Gastroesophageal sphincter (tissue), 4 donors: ENCODE results near the gene ZSCAN21. TPM values are rescaled to one million over a fixed set of nuclear protein-coding genes. Genes with fewer than 3 reads are reported as not detected.

Experiments used
- ATAC-seq: fragments of 150-250 bp; one replicate; pipeline ENCODE4 v1.9.1; 2016; ENCODE audit warnings: mild to moderate bottlenecking, moderate library complexity
- H3K27ac ChIP-seq, 4 donors: fragments of 200-600 bp; sonication (generic) in 3 of 4; 1 replicate in 3 of 4; 2 replicates in 1 of 4; pipeline ENCODE4 v1.5.1; 2016 to 2019
- H3K27me3 ChIP-seq: fragments of 200-600 bp; sonication (generic); one replicate; pipeline ENCODE4 v1.5.1; 2019
- H3K36me3 ChIP-seq, 2 donors: fragments of 200-600 bp; sonication (generic); one replicate each; pipeline ENCODE4 v1.5.1; 2019; ENCODE audit warnings: control low read depth in 1 of 2
- H3K4me1 ChIP-seq, 3 donors: fragments of 200-600 bp; sonication (generic); 1 replicate in 2 of 3; 2 replicates in 1 of 3; pipeline ENCODE4 v1.5.1; 2016 to 2019; ENCODE audit warnings: control low read depth in 2 of 3
- H3K4me3 ChIP-seq, 2 donors: fragments of 200-600 bp; sonication (generic); one replicate each; pipeline ENCODE4 v1.5.1; 2019; ENCODE audit warnings: mild to moderate bottlenecking in 1 of 2, moderate library complexity in 1 of 2
- H3K9me3 ChIP-seq, 3 donors: fragments of 200-600 bp; sonication (generic); one replicate each; pipeline ENCODE4 v1.5.1; 2017 to 2019; ENCODE audit warnings: control low read depth in 2 of 3
- EP300 ChIP-seq: sonication (generic); formaldehyde crosslinking; IDR thresholded peaks from one replicate; pipeline ENCODE4 v1.6.1; 2017; ENCODE audit warnings: antibody characterized with exemption, mild to moderate bottlenecking
- POLR2A ChIP-seq, 2 donors: fragments of 450-650 bp; IDR thresholded peaks; one replicate each; pipeline ENCODE4 v1.6.1; 2017; ENCODE audit warnings: antibody characterized with exemption in 2 of 2, mild to moderate bottlenecking in 2 of 2, moderate library complexity in 1 of 2
- POLR2AphosphoS5 ChIP-seq: sonication (generic); formaldehyde crosslinking; IDR thresholded peaks from one replicate; pipeline ENCODE4 v1.6.1; 2017; ENCODE audit warnings: antibody characterized with exemption
- whole genome bisulfite sequencing, 2 donors: methylation state at CpG; one replicate each; pipeline ENCODE4 v1.1.5; 2018; ENCODE audit warnings: low coverage in 1 of 2; 5-methylcytosine and 5-hydroxymethylcytosine counted together
- total RNA-seq, 4 donors: library from RNA; depleted of rRNA; stranded (reverse); fragments of >200 nt; gene quantifications; one replicate each; pipeline ENCODE4 v1.1.0, GENCODE V29; 2016
- TF ChIP-seq, protein P1 (sequence below), 4 experiments: fragments of 200-600 bp in 2 of 4; fragments of 450-650 bp in 2 of 4; sonication (generic) in 1 of 4; IDR thresholded peaks; one replicate each; pipeline ENCODE4 v1.5.1; 2017 to 2019; ENCODE audit warnings: antibody characterized with exemption in 4 of 4, mild to moderate bottlenecking in 2 of 4, moderate library complexity in 2 of 4

The ZSCAN21 gene
- total RNA-seq, 4 donors from 2014 or later, result 14.0 to 21.9 (median 20.9) TPM

DNA sequence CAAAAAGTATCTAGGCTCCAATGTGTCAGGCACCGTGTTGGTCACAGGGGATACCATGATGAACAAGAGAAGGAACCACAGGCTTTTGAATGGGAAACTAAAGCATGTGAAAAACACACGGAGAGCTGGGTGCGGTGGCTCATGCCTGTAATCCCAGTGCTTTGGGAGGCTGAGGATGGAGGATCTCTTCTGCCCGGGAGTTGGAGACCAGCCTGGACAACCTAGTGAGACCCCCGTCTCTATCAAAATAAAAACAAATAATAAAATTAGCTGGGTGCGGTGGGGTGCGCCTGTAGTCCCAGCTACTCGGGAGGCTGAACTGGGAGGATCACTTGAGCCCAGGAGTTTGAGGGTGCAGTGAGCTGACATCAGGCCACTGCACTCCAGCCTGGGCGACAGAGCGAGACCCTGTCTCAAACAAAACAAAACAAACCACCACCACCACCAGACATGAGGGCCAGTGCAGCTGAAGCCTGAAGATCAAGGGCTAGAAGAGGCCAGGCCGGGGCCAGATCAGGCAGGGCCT lies 38.6 kb downstream of the ZSCAN21 start:
- TF ChIP-seq, protein P1, sequence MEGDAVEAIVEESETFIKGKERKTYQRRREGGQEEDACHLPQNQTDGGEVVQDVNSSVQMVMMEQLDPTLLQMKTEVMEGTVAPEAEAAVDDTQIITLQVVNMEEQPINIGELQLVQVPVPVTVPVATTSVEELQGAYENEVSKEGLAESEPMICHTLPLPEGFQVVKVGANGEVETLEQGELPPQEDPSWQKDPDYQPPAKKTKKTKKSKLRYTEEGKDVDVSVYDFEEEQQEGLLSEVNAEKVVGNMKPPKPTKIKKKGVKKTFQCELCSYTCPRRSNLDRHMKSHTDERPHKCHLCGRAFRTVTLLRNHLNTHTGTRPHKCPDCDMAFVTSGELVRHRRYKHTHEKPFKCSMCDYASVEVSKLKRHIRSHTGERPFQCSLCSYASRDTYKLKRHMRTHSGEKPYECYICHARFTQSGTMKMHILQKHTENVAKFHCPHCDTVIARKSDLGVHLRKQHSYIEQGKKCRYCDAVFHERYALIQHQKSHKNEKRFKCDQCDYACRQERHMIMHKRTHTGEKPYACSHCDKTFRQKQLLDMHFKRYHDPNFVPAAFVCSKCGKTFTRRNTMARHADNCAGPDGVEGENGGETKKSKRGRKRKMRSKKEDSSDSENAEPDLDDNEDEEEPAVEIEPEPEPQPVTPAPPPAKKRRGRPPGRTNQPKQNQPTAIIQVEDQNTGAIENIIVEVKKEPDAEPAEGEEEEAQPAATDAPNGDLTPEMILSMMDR (IDR thresholded peaks at IDR 0.05), result no peak
- TF ChIP-seq EP300 (no peak), POLR2AphosphoS5 (no peak), POLR2A (IDR thresholded peaks at IDR 0.05) (no peak)
- H3K4me1 ChIP-seq, result peaks cover 0 to 28% (median 16%) of the 10 kb centered on the region in 3 donors
- H3K27me3 ChIP-seq, result no peaks in the 10 kb centered on the region
- H3K4me3 ChIP-seq, result peak overlapping the region; percentile 69 to 72
- WGBS, 2 donors, result 74 to 83% methylated on average over 4 to 9 of the region's 11 CpGs
- no peak for ATAC-seq
- H3K36me3 ChIP-seq, result peaks cover 0 to 33% of the 10 kb centered on the region in 2 donors
- no peaks in the 10 kb centered on the region for H3K9me3 ChIP-seq
- peak overlapping the region; percentile 43 to 91 (median 88) for H3K27ac ChIP-seq

DNA sequence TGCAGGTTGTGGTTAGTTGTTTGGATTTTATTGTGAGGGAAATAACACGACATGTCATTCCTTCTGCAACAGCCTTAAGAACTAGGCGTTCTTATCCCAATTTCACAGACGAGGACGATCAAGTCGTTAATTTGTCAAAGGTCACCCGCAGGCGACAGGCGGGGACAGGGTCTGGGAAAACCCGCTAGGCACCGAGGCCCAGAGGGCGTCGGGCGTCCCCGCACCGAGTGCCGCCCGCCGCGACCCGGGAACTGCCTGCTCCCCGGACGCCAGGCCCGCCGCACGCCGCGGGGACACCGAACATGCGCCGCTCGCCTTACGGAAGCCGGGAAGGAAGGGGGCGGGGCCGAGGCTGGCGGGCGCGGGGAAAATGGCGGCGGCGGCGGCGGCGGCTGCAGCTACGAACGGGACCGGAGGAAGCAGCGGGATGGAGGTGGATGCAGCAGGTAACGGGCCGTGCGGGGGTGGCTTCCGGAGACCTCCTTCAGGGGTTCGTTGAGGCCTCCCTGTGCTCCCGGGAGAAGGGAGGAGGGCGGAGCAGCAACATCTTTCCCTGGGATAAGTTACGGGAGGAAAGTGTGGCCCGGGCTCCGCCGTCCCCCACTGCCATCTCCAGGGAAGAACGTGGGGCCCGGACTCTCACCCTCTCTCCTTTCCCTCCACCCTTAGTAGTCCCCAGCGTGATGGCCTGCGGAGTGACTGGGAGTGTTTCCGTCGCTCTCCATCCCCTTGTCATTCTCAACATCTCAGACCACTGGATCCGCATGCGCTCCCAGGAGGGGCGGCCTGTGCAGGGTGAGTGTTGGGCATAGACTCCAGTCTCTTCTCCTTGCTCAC lies 39.3 kb downstream of the ZSCAN21 start, which contains the start of gene COPS6:
TSS of gene COPS6 (plus strand) at position 349 of the 837 bp plus-strand sequence. CDS start at position 371, 22 bp downstream.
- peak; percentile 72 for ATAC-seq
- Histone ChIP-seq H3K27ac (peak within 1 kb of the TSS; percentile 43 to 91 (median 88)), H3K9me3 (no peaks in the 10 kb centered on the region), H3K36me3 (peaks cover 0 to 40% of the 10 kb centered on the region in 2 donors), H3K27me3 (no peaks in the 10 kb centered on the region), H3K4me1 (peaks cover 0 to 35% (median 16%) of the 10 kb centered on the region in 3 donors), H3K4me3 (peak within 1 kb of the TSS; percentile 69 to 72)
- 0% methylated on average over 9 to 15 of the region's 68 CpGs for WGBS, 2 donors
- TF ChIP-seq EP300 (no peak), POLR2A (IDR thresholded peaks at IDR 0.05) (peak; percentile 73 to 85), POLR2AphosphoS5 (peak; percentile 89)
- TF ChIP-seq, protein P1 (IDR thresholded peaks at IDR 0.05), result peak in 1 of 4 experiments; percentile 33

DNA sequence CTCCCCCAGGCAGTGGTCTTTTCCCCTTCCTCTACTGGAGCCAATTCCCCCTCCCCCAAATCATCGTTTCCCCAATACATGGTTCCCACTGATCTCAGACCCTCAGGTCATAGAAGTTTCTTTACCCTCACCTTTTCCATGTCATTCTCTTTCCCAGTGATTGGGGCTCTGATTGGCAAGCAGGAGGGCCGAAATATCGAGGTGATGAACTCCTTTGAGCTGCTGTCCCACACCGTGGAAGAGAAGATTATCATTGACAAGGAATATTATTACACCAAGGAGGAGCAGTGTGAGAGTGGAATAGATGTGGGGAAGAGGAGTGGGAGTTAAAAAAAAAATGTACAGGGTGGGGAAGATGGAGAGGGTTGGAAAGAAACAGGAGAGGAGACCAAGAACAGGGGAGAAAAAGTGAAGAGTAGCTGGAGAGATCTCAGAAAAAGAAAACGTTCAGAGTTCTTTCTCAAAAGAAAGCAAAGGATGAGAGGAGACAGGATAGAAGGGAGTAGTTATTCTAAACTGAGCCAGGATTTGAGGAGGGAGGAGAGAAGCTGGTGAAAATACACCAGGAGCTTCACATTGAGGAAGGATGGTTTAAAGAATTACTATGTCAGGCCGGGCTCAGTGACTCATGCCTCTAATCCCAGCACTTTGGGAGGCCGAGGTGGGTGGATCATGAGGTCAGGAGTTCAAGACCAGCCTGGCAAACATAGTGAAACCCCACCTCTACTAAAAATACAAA lies 40.1 kb downstream of the ZSCAN21 start:
- Histone ChIP-seq H3K4me3 (peak overlapping the region; percentile 69 to 72), H3K36me3 (peaks cover 0 to 48% of the 10 kb centered on the region in 2 donors), H3K9me3 (no peaks in the 10 kb centered on the region), H3K27ac (peak overlapping the region in 3 of 4 donors; percentile 87 to 91 (median 89)), H3K4me1 (peaks cover 0 to 37% (median 16%) of the 10 kb centered on the region in 3 donors), H3K27me3 (no peaks in the 10 kb centered on the region)
- TF ChIP-seq EP300 (no peak), POLR2AphosphoS5 (no peak), POLR2A (IDR thresholded peaks at IDR 0.05) (no peak)
- TF ChIP-seq, protein P1 (IDR thresholded peaks at IDR 0.05), result no peak
- no peak for ATAC-seq
- WGBS, 2 donors, result 22 to 25% methylated on average over 4 of the region's 7 CpGs

DNA sequence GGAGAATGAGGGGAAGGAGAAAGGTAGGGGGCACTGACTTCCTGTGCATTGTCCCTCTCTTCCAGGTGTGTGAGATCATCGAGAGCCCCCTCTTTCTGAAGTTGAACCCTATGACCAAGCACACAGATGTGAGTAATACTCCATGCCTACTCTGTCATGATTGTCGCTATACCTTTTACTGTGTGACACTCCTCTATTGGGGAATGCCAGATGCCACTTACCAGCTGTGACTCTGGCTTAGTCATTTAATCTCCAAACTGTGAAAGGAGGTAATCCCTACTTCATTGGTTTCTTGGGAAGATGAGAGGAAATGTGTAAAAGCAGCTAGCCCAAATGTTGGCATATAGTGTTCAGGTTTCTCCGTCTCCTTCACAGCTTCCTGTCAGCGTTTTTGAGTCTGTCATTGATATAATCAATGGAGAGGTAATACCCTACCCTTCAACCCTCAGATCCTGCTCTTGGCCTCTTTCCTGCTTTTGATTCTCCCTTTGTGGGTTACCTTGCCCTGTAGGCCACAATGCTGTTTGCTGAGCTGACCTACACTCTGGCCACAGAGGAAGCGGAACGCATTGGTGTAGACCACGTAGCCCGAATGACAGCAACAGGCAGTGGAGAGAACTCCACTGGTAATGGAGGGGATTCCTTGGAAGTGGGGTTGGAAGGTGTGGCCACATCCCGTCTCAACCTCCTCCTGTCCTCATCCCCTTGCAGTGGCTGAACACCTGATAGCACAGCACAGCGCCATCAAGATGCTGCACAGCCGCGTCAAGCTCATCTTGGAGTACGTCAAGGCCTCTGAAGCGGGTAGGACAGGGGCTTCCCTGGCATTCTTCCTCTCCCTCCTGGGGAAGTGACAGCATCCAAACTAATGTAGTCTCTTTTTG lies 41.2 kb downstream of the ZSCAN21 start:
- Histone ChIP-seq H3K36me3 (peaks cover 0 to 59% of the 10 kb centered on the region in 2 donors), H3K27ac (no peak overlapping the region), H3K27me3 (no peaks in the 10 kb centered on the region), H3K4me3 (no peak overlapping the region), H3K4me1 (peaks cover 0 to 37% (median 16%) of the 10 kb centered on the region in 3 donors), H3K9me3 (no peaks in the 10 kb centered on the region)
- 71 to 82% methylated on average over 6 to 9 of the region's 14 CpGs for WGBS, 2 donors
- TF ChIP-seq, protein P1 (IDR thresholded peaks at IDR 0.05), result no peak
- TF ChIP-seq POLR2A (IDR thresholded peaks at IDR 0.05) (no peak), EP300 (no peak), POLR2AphosphoS5 (no peak)
- no peak for ATAC-seq
